H1 (cell line): ENCODE data around the gene ANKRD11. TPM values are rescaled to one million over a fixed set of nuclear protein-coding genes. Genes with fewer than 3 reads are reported as not detected.

ENCODE experiments used
- BCL11A ChIP-seq, 2 experiments: IDR thresholded peaks; one replicate each; pipeline ENCODE4 v1.6.1; 2011; ENCODE audit warnings: low read depth in 2 of 2, low read length in 2 of 2, mild to moderate bottlenecking in 2 of 2
- EZH2 ChIP-seq: fragments of 200-600 bp; sonication (generic); IDR thresholded peaks from 2 replicates; pipeline ENCODE4 v1.7.1; 2012; ENCODE audit warnings: low read depth, mild to moderate bottlenecking, moderate library complexity, low read length, inconsistent platforms; ENCODE audit not compliant: severe bottlenecking
- HDAC6 ChIP-seq: IDR thresholded peaks from one replicate; pipeline ENCODE4 v1.7.1; 2012; ENCODE audit warnings: low read depth, mild to moderate bottlenecking, inconsistent platforms, low read length, moderate library complexity
- TAF7 ChIP-seq: optimal IDR thresholded peaks from 2 replicates; pipeline ENCODE3; 2011; ENCODE audit warnings: low read depth, mild to moderate bottlenecking, inconsistent platforms, low read length, moderate library complexity, borderline replicate concordance
- polyA plus RNA-seq, 7 experiments: library from polyadenylated mRNA; depleted of rRNA in 3 of 7; stranded (reverse) in 5 of 7; unstranded in 2 of 7; fragments of >200 nt in 5 of 7; fragments of 200-250 nt in 2 of 7; gene quantifications; 1 replicate in 5 of 7; 2 replicates in 1 of 7; 4 replicates in 1 of 7; pipeline versions ENCODE4 v1.2.1 to v1.2.3, GENCODE V29; 2011 to 2013; ENCODE audit warnings: missing spikeins in 2 of 7, mixed read lengths in 2 of 7
- total RNA-seq: library from RNA; stranded (reverse); fragmentation: NEBNext Ultra II Directional; extraction: Animal tissue kit (Norgen Biotek cat#: 25700); gene quantifications from 2 replicates; pipeline ENCODE4 v1.2.1, GENCODE V29; 2021

The ANKRD11 gene
- total and polyA plus RNA-seq, 2 of the 8 experiments (the other 6 are each of a cell fraction or from before 2014, with no cell fraction given), result 46.5 to 142 TPM

- TF ChIP-seq BCL11A (IDR thresholded peaks at IDR 0.05; ENCODE audit: low read depth in 2 of 2, low read length in 2 of 2) (no peak), TAF7 (no peak), HDAC6 (no peak), EZH2 (no peak)
Observed at GRCh38 chr16:89455692-89456091, 34.7 kb downstream of the ANKRD11 start (continued).
